Measurements from ENCODE around the gene SLC10A7.

DNA sequence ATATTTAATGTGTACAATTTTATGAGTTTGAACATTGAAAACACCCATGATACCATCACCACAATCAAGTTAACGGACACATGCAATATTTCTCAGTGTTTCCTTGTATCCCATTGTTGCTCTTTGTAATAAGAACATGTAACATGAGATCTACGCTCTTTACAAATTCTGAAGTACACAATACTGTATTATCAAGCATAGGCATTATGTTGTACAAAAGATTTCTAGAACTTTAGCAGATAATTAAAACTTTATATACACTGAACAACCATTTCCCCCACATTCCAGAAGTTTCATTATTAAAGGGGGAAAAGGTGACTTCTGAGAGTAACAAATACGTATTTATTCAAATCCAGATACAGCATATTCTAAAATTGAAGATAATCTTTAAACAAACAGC lies 114.5 kb downstream of the SLC10A7 start:
- TF ChIP-seq, protein P1, sequence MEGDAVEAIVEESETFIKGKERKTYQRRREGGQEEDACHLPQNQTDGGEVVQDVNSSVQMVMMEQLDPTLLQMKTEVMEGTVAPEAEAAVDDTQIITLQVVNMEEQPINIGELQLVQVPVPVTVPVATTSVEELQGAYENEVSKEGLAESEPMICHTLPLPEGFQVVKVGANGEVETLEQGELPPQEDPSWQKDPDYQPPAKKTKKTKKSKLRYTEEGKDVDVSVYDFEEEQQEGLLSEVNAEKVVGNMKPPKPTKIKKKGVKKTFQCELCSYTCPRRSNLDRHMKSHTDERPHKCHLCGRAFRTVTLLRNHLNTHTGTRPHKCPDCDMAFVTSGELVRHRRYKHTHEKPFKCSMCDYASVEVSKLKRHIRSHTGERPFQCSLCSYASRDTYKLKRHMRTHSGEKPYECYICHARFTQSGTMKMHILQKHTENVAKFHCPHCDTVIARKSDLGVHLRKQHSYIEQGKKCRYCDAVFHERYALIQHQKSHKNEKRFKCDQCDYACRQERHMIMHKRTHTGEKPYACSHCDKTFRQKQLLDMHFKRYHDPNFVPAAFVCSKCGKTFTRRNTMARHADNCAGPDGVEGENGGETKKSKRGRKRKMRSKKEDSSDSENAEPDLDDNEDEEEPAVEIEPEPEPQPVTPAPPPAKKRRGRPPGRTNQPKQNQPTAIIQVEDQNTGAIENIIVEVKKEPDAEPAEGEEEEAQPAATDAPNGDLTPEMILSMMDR (IDR thresholded peaks at IDR 0.05), result no peak
- no peak for TF ChIP-seq POLR2A (IDR thresholded peaks at IDR 0.05)
- no peak for TF ChIP-seq EP300 (IDR thresholded peaks at IDR 0.05)
